ENCODE results near the gene TAOK1. TPM values are rescaled to one million over a fixed set of nuclear protein-coding genes. Genes with fewer than 3 reads are reported as not detected.

TAOK1 gene
- total and polyA plus RNA-seq, 2 of the 13 experiments (the other 11 are each of a cell fraction or from before 2014, with no cell fraction given) = 14.1 to 23.0 TPM

- TF ChIP-seq, protein P1, sequence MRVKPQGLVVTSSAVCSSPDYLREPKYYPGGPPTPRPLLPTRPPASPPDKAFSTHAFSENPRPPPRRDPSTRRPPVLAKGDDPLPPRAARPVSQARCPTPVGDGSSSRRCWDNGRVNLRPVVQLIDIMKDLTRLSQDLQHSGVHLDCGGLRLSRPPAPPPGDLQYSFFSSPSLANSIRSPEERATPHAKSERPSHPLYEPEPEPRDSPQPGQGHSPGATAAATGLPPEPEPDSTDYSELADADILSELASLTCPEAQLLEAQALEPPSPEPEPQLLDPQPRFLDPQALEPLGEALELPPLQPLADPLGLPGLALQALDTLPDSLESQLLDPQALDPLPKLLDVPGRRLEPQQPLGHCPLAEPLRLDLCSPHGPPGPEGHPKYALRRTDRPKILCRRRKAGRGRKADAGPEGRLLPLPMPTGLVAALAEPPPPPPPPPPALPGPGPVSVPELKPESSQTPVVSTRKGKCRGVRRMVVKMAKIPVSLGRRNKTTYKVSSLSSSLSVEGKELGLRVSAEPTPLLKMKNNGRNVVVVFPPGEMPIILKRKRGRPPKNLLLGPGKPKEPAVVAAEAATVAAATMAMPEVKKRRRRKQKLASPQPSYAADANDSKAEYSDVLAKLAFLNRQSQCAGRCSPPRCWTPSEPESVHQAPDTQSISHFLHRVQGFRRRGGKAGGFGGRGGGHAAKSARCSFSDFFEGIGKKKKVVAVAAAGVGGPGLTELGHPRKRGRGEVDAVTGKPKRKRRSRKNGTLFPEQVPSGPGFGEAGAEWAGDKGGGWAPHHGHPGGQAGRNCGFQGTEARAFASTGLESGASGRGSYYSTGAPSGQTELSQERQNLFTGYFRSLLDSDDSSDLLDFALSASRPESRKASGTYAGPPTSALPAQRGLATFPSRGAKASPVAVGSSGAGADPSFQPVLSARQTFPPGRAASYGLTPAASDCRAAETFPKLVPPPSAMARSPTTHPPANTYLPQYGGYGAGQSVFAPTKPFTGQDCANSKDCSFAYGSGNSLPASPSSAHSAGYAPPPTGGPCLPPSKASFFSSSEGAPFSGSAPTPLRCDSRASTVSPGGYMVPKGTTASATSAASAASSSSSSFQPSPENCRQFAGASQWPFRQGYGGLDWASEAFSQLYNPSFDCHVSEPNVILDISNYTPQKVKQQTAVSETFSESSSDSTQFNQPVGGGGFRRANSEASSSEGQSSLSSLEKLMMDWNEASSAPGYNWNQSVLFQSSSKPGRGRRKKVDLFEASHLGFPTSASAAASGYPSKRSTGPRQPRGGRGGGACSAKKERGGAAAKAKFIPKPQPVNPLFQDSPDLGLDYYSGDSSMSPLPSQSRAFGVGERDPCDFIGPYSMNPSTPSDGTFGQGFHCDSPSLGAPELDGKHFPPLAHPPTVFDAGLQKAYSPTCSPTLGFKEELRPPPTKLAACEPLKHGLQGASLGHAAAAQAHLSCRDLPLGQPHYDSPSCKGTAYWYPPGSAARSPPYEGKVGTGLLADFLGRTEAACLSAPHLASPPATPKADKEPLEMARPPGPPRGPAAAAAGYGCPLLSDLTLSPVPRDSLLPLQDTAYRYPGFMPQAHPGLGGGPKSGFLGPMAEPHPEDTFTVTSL (CRISPR knock-in tag; IDR thresholded peaks at IDR 0.05; ENCODE audit: borderline replicate concordance) = no peak
- TF ChIP-seq ONECUT2 (CRISPR knock-in tag; IDR thresholded peaks at IDR 0.05) (no peak), U2AF1 (optimal IDR thresholded peaks at IDR 0.05; ENCODE audit: low read depth, low read length) (no peak), ELF4 (CRISPR knock-in tag; IDR thresholded peaks at IDR 0.05; ENCODE audit: borderline replicate concordance) (no peak), ZNF710 (CRISPR knock-in tag; IDR thresholded peaks at IDR 0.05; ENCODE audit: borderline replicate concordance) (no peak; the same call in 1 of the 2 replicates), ZNF550 (CRISPR knock-in tag; IDR thresholded peaks at IDR 0.05; ENCODE audit: borderline replicate concordance) (no peak), SRSF1 (optimal IDR thresholded peaks at IDR 0.05; ENCODE audit: low read depth, low read length) (no peak), ZBTB49 (CRISPR knock-in tag; IDR thresholded peaks at IDR 0.05; ENCODE audit: borderline replicate concordance) (no peak), KLF6 (CRISPR knock-in tag; IDR thresholded peaks at IDR 0.05) (no peak), AKAP8 (CRISPR knock-in tag; IDR thresholded peaks at IDR 0.05) (no peak), TFAP4 (IDR thresholded peaks at IDR 0.05; ENCODE audit: borderline replicate concordance, low read depth) (peak; percentile 40; the same call in 1 of the 2 replicates), MTA3 (CRISPR knock-in tag; IDR thresholded peaks at IDR 0.05) (no peak), NFYB (CRISPR knock-in tag; IDR thresholded peaks at IDR 0.05) (no peak)
- TF ChIP-seq, protein P2, sequence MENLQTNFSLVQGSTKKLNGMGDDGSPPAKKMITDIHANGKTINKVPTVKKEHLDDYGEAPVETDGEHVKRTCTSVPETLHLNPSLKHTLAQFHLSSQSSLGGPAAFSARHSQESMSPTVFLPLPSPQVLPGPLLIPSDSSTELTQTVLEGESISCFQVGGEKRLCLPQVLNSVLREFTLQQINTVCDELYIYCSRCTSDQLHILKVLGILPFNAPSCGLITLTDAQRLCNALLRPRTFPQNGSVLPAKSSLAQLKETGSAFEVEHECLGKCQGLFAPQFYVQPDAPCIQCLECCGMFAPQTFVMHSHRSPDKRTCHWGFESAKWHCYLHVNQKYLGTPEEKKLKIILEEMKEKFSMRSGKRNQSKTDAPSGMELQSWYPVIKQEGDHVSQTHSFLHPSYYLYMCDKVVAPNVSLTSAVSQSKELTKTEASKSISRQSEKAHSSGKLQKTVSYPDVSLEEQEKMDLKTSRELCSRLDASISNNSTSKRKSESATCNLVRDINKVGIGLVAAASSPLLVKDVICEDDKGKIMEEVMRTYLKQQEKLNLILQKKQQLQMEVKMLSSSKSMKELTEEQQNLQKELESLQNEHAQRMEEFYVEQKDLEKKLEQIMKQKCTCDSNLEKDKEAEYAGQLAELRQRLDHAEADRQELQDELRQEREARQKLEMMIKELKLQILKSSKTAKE (CRISPR knock-in tag; IDR thresholded peaks at IDR 0.05; ENCODE audit: borderline replicate concordance) = 0 out of 2 replicates have a peak, but pooled peaks have one; percentile 20
- TF ChIP-seq, protein P3, sequence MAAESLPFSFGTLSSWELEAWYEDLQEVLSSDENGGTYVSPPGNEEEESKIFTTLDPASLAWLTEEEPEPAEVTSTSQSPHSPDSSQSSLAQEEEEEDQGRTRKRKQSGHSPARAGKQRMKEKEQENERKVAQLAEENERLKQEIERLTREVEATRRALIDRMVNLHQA (CRISPR knock-in tag; IDR thresholded peaks at IDR 0.05) = no peak
Measured at GRCh38 chr17:29590411-29591145, 200.4 kb downstream of the TAOK1 start (continued).

All from HepG2 (cell line).